Kidney glomerular epithelial cell (primary cell): Measurements from ENCODE around the gene RUVBL2.
"Not testable (repeated sequence)": the region's sequence is repeated elsewhere in the genome, so short reads cannot be mapped to it uniquely, and the experiment has no call there.

ENCODE experiments used
- DNase-seq: peaks from one replicate; lab custom pipeline; 2025; lab: John Stamatoyannopoulos, UW

RUVBL2 gene

GRCh38 chr19:49018388-49019241, 24.9 kb downstream of the RUVBL2 start:
- not testable (repeated sequence) for DNase-seq

DNA sequence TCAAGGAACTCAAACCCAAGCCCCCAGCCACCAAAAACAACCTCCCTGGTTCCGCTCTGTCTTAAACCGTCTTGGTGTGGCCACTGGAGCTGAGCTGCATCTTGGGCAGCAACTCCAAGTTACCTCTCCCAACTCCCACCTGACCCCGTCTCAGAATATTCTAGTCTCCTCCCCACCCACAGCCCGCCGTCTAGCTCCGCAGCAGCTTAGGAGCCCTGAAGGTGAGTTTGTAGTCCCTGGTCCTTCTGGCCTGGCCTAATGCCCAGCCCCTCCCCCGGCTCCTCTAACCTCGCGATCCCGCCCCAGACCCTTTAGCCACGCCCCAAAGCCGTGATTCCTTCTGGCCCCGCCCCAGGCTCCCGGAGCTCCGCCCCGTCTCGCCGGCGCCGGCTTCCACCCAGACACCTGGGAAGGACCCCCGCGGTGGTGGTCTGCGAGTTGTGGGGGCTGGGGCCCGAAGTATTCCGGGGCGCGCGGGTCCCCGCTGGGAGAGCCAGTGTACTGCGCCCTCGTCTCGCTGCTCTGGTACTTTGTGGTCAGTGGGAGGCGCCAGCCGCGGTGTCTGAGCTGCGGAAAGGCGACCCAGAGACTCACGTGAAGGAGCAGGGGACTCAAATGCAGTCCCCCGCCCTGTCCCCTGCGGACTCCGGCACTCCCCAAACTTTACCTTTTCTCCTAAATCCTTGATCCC, 25.7 kb downstream of the RUVBL2 start:
- no peak for DNase-seq

DNA sequence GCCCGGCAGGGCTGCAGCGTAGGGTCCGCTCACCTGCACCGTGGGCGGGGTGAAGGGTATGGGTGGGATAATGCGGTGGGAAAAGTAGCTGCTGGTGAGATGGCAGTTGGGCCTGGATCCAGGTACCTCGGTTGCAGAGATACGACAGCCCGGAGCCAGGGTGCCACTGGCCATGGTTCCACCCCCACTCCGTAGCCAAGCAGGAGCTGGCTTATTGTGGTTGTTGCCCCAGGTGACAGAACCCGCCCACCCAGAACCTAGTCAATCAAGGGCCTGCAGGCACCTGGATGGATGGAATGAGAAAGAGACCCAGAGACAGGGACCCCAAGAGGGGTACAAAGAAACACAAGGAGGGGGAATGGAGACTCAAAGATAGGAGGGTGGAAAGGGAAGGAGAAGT, 26.7 kb downstream of the RUVBL2 start:
- no peak for DNase-seq

- DNase-seq, result peak; percentile 42
These were observed 27.5 kb downstream of the RUVBL2 start for GRCh38 chr19:49020931-49021895.

GRCh38 chr19:49022116-49022515, 28.4 kb downstream of the RUVBL2 start:
- DNase-seq, result no peak

DNA sequence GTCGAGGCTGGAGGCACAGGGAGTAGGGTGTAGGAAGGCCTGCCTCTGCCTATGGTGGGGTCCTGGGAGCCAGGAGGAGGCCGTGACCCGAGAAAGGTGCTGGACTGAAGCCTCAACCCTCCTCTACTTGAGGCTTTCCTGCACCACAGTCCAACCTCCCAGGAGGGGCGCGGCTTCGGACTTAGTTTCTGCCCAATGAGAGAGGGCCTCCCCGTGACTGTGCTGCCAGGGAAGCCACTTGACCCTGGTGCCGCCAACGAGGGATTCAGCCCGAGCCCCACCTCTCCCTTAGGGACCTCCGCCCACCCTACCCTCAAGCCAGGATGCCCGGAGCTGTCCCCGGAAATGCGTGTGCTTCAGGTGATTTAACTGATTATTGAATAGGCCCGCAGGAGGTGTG, 30.5 kb downstream of the RUVBL2 start, which contains the start of gene CGB3:
Gene CGB3 (minus strand): TSS at position 101 of the 400 bp plus-strand sequence. CDS start 362 bp downstream, outside the sequence.
- DNase-seq, result not testable (repeated sequence)

DNA sequence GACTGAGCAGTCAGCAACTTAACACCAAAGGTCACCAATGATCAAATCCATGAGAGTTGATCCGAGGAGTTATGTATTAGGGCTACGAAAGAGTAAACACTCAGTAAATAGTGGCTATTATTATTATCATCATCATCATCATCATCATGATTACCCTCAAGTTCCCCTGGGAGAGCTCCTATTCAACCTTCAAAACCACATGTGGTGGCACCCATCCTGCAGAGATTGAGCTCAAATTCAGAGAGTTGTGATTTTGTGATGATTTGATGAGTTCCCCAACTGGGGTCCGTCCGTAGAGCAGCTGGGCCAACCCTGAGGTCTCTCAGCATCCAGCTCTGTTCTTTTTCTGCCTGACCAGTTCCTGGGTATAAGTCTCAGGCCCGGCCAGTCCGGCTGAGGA, 31.4 kb downstream of the RUVBL2 start:
- not testable (repeated sequence) for DNase-seq

DNA sequence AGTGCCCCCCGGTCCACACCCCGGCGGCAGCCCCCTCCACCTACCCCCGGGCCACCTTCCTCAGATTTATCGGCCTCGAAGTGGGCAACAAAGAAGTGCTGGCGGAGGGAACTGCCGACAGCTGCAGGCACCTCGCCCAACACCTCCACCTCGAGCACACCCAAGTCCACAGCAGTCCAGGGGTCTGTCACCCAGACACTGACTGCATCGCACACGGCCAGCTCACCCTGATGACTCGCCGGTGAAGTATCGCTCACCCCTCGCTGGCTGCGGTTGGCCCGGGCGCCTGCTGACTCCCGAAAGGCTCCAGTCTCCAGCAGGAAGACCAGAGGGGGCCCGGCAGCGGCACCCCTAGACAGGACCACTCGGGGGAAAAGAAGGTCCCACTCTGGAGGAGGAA, 31.9 kb downstream of the RUVBL2 start:
- DNase-seq, result not testable (repeated sequence)

GRCh38 chr19:49028686-49029085, 35.0 kb downstream of the RUVBL2 start:
- not testable (repeated sequence) for DNase-seq

- not testable (repeated sequence) for DNase-seq
These were observed 36.1 kb downstream of the RUVBL2 start for GRCh38 chr19:49029749-49030148.

DNA sequence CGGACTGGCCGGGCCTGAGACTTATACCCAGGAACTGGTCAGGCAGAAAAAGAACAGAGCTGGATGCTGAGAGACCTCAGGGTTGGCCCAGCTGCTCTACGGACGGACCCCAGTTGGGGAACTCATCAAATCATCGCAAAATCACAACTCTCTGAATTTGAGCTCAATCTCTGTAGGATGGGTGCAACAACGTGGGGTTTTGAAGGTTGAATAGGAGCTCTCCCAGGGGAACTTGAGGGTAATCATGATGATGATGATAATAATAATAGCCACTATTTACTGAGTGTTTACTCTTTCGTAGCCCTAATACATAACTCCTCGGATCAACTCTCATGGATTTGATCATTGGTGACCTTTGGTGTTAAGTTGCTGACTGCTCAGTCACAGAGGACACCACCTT, 36.6 kb downstream of the RUVBL2 start:
- DNase-seq, result not testable (repeated sequence)

- DNase-seq, result not testable (repeated sequence)
These were observed 38.1 kb downstream of the RUVBL2 start, which contains the start of gene CGB2 for GRCh38 chr19:49031642-49032301. CGB2 (plus strand) TSS chr19:49031890; CDS start chr19:49032096, 206 bp downstream.

DNA sequence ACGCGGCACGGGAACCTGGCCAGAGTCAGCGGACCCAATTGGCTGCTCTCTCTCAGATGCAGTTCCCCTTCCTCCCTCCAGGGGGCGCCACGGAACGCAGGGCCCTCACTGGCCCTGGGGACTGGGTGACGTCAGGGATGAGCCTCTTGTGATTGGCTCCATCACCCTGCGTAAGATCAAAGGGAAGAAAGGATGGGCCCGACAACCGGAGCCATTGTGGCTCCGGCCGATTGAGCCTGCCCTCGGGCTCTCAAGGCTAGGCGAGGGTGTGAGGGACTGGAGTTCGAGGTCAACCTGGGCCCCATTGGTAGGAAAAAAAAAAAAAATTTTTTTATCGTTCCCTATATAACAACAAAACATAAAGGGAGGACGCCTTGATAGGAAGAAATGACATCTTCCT, 43.1 kb downstream of the RUVBL2 start, which contains the start of gene CGB1:
Gene CGB1 (minus strand): TSS at position 81 of the 400 bp plus-strand sequence. CDS start 184 bp downstream, outside the sequence.
- DNase-seq, result not testable (repeated sequence)

- not testable (repeated sequence) for DNase-seq
These were observed 44.4 kb downstream of the RUVBL2 start for GRCh38 chr19:49038111-49038510.

DNA sequence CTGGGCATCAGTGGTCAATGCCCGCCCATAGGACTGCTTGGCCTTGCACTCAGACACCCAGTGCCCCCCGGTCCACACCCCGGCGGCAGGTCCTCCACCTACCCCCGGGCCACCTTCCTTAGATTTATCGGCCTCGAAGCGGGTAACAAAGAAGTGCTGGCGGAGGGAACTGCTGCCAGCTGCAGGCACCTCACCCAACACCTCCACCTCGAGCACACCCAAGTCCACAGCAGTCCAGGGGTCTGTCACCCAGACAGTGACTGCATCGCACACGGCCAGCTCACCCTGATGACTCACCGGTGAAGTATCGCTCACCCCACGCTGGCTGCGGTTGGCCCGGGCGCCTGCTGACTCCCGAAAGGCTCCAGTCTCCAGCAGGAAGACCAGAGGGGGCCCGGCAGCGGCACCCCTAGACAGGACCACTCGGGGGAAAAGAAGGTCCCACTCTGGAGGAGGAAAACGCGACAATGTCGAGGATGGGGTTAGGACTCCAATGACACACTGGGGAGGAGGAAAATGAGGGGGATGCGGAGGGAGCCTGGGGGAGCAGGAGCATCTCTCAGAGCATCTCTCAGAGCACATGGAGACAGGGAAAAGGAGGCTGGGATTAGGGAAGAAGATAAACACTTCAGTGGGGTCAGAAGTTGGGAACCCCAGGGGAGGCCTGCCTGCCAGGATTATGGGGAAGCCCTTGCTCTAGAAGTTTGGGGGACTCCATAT, 45.0 kb downstream of the RUVBL2 start:
- DNase-seq, result peak; percentile 39

DNA sequence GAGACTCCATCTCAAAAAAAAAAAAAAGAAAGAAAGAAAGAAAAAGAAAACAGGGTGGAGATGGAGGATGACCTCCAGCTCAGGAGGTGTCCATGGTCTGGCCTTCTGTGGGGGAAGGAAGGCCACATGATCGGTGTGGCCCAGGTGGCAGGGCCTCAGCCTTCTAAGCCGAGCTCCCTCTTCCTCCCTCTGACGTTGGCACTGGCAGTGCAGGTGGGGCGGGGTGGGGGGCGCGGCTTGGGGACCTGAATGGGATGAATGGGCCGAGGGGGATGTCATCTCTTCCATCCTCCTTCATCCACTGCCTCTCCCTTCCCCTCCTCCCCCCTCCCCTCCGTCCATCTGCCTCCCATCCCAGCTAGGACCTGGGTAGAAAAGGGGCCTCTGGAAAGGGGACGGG, 46.0 kb downstream of the RUVBL2 start:
- DNase-seq, result not testable (repeated sequence)

GRCh38 chr19:49042177-49042576, 48.5 kb downstream of the RUVBL2 start:
- no peak for DNase-seq

DNA sequence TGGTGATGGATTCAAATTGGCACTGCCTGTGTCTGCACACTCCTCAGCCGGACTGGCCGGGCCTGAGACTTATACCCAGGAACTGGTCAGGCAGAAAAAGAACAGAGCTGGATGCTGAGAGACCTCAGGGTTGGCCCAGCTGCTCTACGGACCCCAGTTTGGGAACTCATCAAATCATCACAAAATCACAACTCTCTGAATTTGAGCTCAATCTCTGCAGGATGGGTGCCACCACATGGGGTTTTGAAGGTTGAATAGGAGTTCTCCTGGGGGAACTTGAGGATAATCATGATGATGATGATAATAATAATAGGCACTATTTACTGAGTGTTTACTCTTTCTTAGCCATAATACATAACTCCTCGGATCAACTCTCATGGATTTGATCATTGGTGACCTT, 49.0 kb downstream of the RUVBL2 start:
- DNase-seq, result not testable (repeated sequence)

DNA sequence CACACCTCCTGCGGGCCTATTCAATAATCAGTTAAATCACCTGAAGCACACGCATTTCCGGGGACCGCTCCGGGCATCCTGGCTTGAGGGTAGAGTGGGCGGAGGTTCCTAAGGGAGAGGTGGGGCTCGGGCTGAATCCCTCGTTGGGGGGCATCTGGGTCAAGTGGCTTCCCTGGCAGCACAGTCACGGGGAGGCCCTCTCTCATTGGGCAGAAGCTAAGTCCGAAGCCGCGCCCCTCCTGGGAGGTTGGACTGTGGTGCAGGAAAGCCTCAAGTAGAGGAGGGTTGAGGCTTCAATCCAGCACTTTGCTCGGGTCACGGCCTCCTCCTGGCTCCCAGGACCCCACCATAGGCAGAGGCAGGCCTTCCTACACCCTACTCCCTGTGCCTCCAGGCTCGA, 49.9 kb downstream of the RUVBL2 start, which contains the start of gene CGB5:
Gene CGB5 (plus strand): TSS at position 301 of the 400 bp plus-strand sequence. CDS start 362 bp downstream, outside the sequence.
- not testable (repeated sequence) for DNase-seq

DNA sequence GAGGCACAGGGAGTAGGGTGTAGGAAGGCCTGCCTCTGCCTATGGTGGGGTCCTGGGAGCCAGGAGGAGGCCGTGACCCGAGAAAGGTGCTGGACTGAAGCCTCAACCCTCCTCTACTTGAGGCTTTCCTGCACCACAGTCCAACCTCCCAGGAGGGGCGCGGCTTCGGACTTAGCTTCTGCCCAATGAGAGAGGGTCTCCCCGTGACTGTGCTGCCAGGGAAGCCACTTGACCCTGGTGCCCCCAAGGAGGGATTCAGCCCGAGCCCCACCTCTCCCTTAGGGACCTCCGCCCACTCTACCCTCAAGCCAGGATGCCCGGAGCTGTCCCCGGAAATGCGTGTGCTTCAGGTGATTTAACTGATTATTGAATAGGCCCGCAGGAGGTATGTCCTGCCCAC, 55.3 kb downstream of the RUVBL2 start, which contains the start of gene CGB8:
Gene CGB8 (minus strand): TSS at position 101 of the 400 bp plus-strand sequence. CDS start 372 bp downstream, outside the sequence.
- DNase-seq, result not testable (repeated sequence)
